ENCODE data around the gene KCNJ12. TPM values are rescaled to one million over a fixed set of nuclear protein-coding genes. Genes with fewer than 3 reads are reported as not detected.
"Not testable (repeated sequence)": the region's sequence is repeated elsewhere in the genome, so short reads cannot be mapped to it uniquely, and the experiment has no call there.

Gene KCNJ12
- total RNA-seq, 4 donors from 2014 or later = 1.1 to 2.5 (median 2.3) TPM

DNA sequence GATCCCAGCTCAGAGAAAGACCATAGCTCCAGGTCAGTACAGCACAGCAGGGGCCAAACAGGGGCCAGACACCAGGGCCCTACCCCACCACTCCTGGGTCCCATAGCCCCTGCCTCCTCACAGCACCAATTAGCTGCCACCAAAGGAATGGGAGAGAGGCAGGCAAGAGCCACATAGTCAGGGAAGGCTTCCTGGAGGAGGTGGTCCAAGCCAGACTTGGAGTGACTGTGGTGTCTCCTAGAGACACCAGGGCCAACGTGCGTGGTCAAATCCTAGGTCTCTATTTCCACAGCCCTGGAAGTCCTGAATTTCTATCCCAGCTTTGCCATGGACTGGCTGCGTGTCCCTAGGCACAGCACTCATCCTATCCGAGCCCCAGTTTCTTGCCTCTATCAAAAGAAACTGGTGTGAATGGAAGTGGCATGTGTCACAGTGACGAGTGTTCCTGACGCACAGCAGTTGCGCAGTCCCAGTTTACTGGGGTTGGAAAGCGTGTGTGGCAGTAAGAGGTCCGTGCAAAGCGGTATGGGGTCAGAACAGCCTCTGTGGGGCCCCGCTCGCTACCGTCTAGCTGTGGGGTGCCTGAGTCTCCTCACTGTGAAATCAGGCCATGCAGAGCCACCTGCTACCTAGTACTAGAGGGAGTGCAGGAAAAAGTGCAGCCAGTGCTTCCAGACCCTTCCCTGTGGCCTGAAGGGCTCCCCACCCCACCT is 23.5 kb downstream of the KCNJ12 start:
- H3K27me3 ChIP-seq = no peaks in the 10 kb centered on the region
- 91% methylated on average over 13 of the region's 13 CpGs; no CpG with 5 or more reads in 1 of the 2 donors for WGBS, 2 donors (ENCODE audit: low coverage in 1 of 2)
- H3K9me3 ChIP-seq = no peaks in the 10 kb centered on the region
- intact Hi-C loops (cut with DNase I; ENCODE audit: low total_unique reads) = no loop called here
- TF ChIP-seq POLR2A (IDR thresholded peaks at IDR 0.05) (no peak), CTCF (IDR thresholded peaks at IDR 0.05) (no peak), POLR2AphosphoS5 (IDR thresholded peaks at IDR 0.05) (no peak), EP300 (IDR thresholded peaks at IDR 0.05; ENCODE audit: low read depth) (no peak)
- DNase-seq = no peak
- H3K36me3 ChIP-seq = no peaks in the 10 kb centered on the region
- no peak overlapping the region for H3K4me3 ChIP-seq
- no peaks in the 10 kb centered on the region for H3K4me1 ChIP-seq
- H3K27ac ChIP-seq = no peak overlapping the region
- in situ Hi-C loops (cut with MboI; ENCODE audit: low pct_ligation_motif_present in 1 of 4, low pct_unique_long_range_greater_than_20kb in 1 of 4, low sequenced_read_pairs in 3 of 4) = loop anchor here (5.0 to 10.0 kb wide), 2 partner anchors 285 to 288 kb away; no protein-coding TSS in a partner anchor

DNA sequence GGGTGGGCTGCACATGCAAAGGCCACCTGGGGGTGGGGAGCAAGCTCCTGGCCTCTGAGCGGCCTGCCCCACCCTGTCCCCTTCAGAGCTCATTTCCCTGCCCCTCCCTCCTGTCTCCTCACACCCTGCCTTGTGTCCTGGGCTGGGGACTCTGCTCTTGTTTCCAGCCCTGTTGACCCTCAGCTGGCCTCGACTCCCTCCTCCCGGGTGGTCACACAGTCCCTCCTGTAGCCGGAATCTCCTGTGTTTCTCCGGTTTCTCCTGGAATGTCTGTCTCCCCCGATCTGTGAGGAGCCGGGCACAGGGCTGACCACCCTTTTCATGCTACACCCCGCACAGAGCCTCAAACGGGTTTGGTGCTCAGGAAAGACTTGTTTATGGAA is 24.0 kb downstream of the KCNJ12 start:
- H3K27me3 ChIP-seq; H3K4me1 ChIP-seq; H3K4me3 ChIP-seq; H3K27ac ChIP-seq; DNase-seq; H3K9me3 ChIP-seq; intact Hi-C loops (cut with DNase I; ENCODE audit: low total_unique reads); H3K36me3 ChIP-seq: not testable (repeated sequence)
- WGBS, 2 donors (ENCODE audit: low coverage in 1 of 2) = 33 to 76% methylated on average over 1 to 6 of the region's 9 CpGs
- in situ Hi-C loops (cut with MboI; ENCODE audit: low pct_ligation_motif_present in 1 of 4, low pct_unique_long_range_greater_than_20kb in 1 of 4, low sequenced_read_pairs in 3 of 4) = loop anchor here (5.0 to 10.0 kb wide), 2 partner anchors 285 to 287 kb away; no protein-coding TSS in a partner anchor

DNA sequence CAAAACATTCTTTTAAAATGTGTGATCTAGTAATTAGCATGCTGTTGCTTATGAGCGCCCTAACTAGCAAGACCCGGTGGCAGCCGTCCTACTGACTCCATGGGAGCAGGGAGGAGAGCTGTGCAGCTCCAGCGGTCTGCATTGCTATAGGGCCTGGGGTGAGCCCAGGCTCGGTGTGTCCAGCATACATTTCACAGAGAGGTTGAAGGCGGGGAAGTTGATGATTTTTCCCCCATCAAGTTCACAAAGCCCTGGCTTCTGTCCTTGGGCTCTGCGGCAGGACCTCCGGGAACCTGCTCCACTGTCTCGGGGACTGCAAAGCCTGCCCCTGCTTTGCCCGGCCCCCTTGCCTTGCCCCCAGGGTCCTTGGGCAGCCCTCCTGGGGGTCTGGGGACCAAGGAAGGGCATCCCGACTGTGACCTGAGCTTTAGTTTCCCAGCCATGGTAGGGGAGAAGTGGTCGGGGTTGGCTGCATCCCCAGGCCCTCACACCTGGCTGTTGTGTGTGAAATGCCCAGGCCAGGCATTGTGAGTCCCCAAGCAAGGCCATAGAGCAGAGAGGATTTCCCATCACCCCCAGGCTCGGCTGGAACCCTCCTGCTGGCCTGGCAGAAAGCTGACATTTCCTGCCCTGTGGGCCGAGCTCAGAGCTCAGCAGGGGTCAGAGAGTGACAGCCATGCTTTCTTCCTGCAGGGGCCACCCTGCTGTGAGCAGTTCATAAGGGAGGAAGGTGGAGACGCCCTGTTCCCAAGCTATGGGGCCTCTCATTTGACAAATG is 24.8 kb downstream of the KCNJ12 start:
- no peak for TF ChIP-seq CTCF (IDR thresholded peaks at IDR 0.05)
- no peak for TF ChIP-seq POLR2A (IDR thresholded peaks at IDR 0.05)
- no peak for TF ChIP-seq POLR2AphosphoS5 (IDR thresholded peaks at IDR 0.05)
- no peak for TF ChIP-seq EP300 (IDR thresholded peaks at IDR 0.05; ENCODE audit: low read depth)
- intact Hi-C loops (cut with DNase I; ENCODE audit: low total_unique reads) = no loop called here
- Histone ChIP-seq H3K27ac (no peak overlapping the region), H3K4me3 (no peak overlapping the region), H3K27me3 (no peaks in the 10 kb centered on the region), H3K9me3 (no peaks in the 10 kb centered on the region), H3K36me3 (no peaks in the 10 kb centered on the region), H3K4me1 (no peaks in the 10 kb centered on the region)
- DNase-seq = no peak
- WGBS, 2 donors (ENCODE audit: low coverage in 1 of 2) = 80 to 81% methylated on average over 1 to 15 of the region's 15 CpGs
- in situ Hi-C loops (cut with MboI; ENCODE audit: low pct_ligation_motif_present in 1 of 4, low pct_unique_long_range_greater_than_20kb in 1 of 4, low sequenced_read_pairs in 3 of 4) = loop anchor here (5.0 to 10.0 kb wide), 2 partner anchors 284 to 286 kb away; no protein-coding TSS in a partner anchor

GRCh38 chr17:21402166-21402571 is 26.0 kb downstream of the KCNJ12 start:
- H3K27me3 ChIP-seq; H3K4me1 ChIP-seq; H3K4me3 ChIP-seq; DNase-seq; H3K9me3 ChIP-seq; H3K36me3 ChIP-seq; intact Hi-C loops (cut with DNase I; ENCODE audit: low total_unique reads): not testable (repeated sequence)
- WGBS, 2 donors (ENCODE audit: low coverage in 1 of 2) = 57% methylated on average over 8 of the region's 8 CpGs; no CpG with 5 or more reads in 1 of the 2 donors
- TF ChIP-seq POLR2AphosphoS5 (IDR thresholded peaks at IDR 0.05) = peak in 2 of 3 donors; percentile 26 to 37
- in situ Hi-C loops (cut with MboI; ENCODE audit: low pct_ligation_motif_present in 1 of 4, low pct_unique_long_range_greater_than_20kb in 1 of 4, low sequenced_read_pairs in 3 of 4) = loop anchor here (5.0 to 10.0 kb wide), 2 partner anchors 283 to 285 kb away; no protein-coding TSS in a partner anchor
- peak overlapping the region in 3 of 4 donors; percentile 13 to 70 (median 32) for H3K27ac ChIP-seq

- H3K36me3 ChIP-seq; DNase-seq; H3K4me1 ChIP-seq; H3K9me3 ChIP-seq; H3K27me3 ChIP-seq; H3K4me3 ChIP-seq; intact Hi-C loops (cut with DNase I; ENCODE audit: low total_unique reads): not testable (repeated sequence)
- peak overlapping the region in 2 of 4 donors; percentile 13 to 27 for H3K27ac ChIP-seq
- in situ Hi-C loops (cut with MboI; ENCODE audit: low pct_ligation_motif_present in 1 of 4, low pct_unique_long_range_greater_than_20kb in 1 of 4, low sequenced_read_pairs in 3 of 4) = loop anchor here (5.0 to 10.0 kb wide), 2 partner anchors 282 to 284 kb away; no protein-coding TSS in a partner anchor
- WGBS, 2 donors (ENCODE audit: low coverage in 1 of 2) = 85 to 86% methylated on average over 3 of the region's 3 CpGs
Observed at GRCh38 chr17:21402926-21403325, 26.8 kb downstream of the KCNJ12 start.

DNA sequence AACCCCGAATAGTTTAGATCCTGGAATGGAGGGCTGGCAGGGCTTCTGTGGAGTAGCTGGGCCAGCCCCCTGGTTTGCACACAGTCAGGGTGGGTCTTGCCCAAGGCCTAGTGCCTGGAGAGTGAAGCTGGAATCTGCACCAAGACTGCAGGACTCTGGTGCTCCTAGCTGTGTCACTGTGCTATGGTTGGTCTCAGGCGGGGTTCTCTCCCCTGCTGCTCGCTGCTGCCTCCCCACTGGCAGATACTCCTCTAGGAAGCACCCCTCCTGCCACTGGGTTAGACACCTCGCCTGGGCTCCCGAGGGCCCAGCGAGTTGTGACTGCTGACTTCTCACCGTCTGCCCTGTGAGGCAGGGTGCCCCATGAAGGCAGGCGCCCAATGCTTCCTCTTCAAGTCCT is 27.9 kb downstream of the KCNJ12 start:
- H3K4me1 ChIP-seq; H3K36me3 ChIP-seq; H3K9me3 ChIP-seq; intact Hi-C loops (cut with DNase I; ENCODE audit: low total_unique reads); H3K27ac ChIP-seq; DNase-seq; H3K4me3 ChIP-seq; H3K27me3 ChIP-seq: not testable (repeated sequence)
- in situ Hi-C loops (cut with MboI; ENCODE audit: low pct_ligation_motif_present in 1 of 4, low pct_unique_long_range_greater_than_20kb in 1 of 4, low sequenced_read_pairs in 3 of 4) = loop anchor here (5.0 to 10.0 kb wide), 2 partner anchors 281 to 283 kb away; no protein-coding TSS in a partner anchor
- 75% methylated on average over 8 of the region's 8 CpGs; no CpG with 5 or more reads in 1 of the 2 donors for WGBS, 2 donors (ENCODE audit: low coverage in 1 of 2)

GRCh38 chr17:21404539-21404938 is 28.4 kb downstream of the KCNJ12 start:
- H3K9me3 ChIP-seq; H3K36me3 ChIP-seq; H3K27ac ChIP-seq; H3K4me1 ChIP-seq; intact Hi-C loops (cut with DNase I; ENCODE audit: low total_unique reads); DNase-seq; H3K4me3 ChIP-seq; H3K27me3 ChIP-seq: not testable (repeated sequence)
- in situ Hi-C loops (cut with MboI; ENCODE audit: low pct_ligation_motif_present in 1 of 4, low pct_unique_long_range_greater_than_20kb in 1 of 4, low sequenced_read_pairs in 3 of 4) = loop anchor here (5.0 to 10.0 kb wide), 2 partner anchors 280 to 283 kb away; no protein-coding TSS in a partner anchor
- WGBS, 2 donors (ENCODE audit: low coverage in 1 of 2) = 84% methylated on average over 6 of the region's 6 CpGs; no CpG with 5 or more reads in 1 of the 2 donors

All from transverse colon (tissue), 4 donors.